ENCODE measurements around the gene PTTG1IP2. TPM values are rescaled to one million over a fixed set of nuclear protein-coding genes. Genes with fewer than 3 reads are reported as not detected.

The PTTG1IP2 gene
- total RNA-seq, 1 donor from 2014 or later, result not detected

- intact Hi-C loops (cut with DNase I), result no loop called here
- no peak for DNase-seq (ENCODE audit: low spot score)
Observed at GRCh38 chr7:90473814-90474213, 4.4 kb downstream of the PTTG1IP2 start.

DNA sequence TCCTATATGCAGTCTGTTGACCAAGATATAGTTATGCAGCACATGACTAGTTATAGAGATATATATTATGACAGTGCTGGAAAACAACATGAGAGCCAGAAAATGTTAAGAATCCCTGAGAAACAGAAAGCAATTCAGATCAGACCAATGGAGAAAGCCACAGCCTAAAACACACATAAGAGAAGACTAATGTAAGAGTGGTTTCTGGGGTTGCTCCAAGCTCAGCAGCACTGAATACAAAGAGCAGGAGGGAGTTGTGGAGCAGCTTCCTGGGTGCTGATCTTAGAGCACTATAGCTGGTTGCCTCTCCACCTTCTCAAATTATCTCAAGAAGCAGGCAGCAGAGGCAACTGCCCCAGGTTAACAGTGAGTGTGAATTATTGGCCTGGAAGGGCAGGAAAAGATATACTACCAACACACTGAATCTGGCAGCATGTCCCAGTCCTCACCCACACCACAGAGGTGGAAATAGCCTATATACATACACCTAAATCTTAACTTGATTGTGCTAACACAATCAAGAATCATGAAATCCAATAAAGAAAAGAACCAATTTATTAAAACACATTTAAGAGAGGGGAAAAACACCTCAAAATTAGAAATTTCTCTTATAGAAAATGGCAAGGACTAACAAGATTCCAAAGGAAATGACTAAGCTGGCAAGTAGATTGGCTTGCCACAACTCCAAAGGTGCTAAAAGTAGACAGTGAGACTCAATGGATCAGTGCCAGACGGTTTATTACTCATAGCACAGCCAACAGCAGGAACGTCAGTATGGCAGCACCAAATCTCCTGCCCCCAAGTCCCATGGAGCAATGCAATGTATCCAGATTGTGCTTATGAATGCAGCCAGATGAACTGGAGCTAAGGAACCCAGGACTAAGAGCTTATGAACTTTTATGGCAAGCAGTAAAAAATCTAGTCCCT, 5.1 kb downstream of the PTTG1IP2 start:
- intact Hi-C loops (cut with DNase I), result no loop called here
- DNase-seq (ENCODE audit: low spot score), result no peak

DNA sequence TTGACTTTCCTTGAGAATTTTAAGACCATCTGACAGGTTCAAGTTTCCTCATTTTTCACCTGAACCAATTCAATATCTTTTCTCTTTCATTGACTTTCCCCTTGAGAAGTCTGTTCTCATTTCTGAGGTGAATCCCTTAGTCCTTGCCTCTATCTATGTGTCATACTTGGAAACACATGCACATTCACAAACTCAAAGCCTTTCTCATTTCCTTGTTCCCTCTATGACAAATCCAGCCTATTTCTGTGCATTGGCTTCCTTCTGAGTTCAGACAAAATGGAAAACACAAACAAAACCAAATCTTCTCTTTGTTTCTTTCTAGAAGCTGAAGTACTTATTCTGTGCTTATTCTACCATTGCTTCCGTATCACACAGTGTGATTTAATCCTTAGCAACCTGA, 13.8 kb downstream of the PTTG1IP2 start:
- intact Hi-C loops (cut with DNase I), result no loop called here
- no peak for DNase-seq (ENCODE audit: low spot score)

DNA sequence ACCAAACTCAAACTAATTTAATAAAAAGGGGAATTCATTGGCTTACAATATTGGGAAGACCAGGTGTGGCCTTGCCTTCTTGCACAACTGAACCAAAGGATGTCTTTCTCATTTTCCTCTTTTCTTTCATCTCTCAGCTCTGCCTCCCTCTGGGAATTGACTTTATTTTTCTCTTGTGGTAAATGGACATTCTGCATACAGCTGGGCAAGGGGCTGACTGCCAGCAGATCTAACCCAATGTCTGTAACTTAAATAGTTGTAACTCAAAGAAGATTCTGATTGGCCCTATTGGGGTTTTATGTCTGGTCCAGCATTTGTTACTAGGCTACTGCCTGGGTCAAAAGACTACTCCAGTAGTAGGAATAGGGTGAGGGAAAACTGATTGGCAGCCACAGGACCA, 15.3 kb downstream of the PTTG1IP2 start:
- DNase-seq (ENCODE audit: low spot score), result no peak
- intact Hi-C loops (cut with DNase I), result no loop called here

GRCh38 chr7:90485734-90486316, 16.4 kb downstream of the PTTG1IP2 start:
- no peak for DNase-seq (ENCODE audit: low spot score)
- intact Hi-C loops (cut with DNase I), result no loop called here

- intact Hi-C loops (cut with DNase I), result no loop called here
- no peak for DNase-seq (ENCODE audit: low spot score)
Observed at GRCh38 chr7:90487808-90488207, 18.4 kb downstream of the PTTG1IP2 start.

GRCh38 chr7:90488220-90488619, 18.8 kb downstream of the PTTG1IP2 start:
- no peak for DNase-seq (ENCODE audit: low spot score)
- intact Hi-C loops (cut with DNase I), result no loop called here

GRCh38 chr7:90492250-90492649, 22.8 kb downstream of the PTTG1IP2 start:
- intact Hi-C loops (cut with DNase I), result no loop called here
- DNase-seq (ENCODE audit: low spot score), result no peak

- intact Hi-C loops (cut with DNase I), result no loop called here
- no peak for DNase-seq (ENCODE audit: low spot score)
Observed at GRCh38 chr7:90495241-90495640, 25.8 kb downstream of the PTTG1IP2 start.

- intact Hi-C loops (cut with DNase I), result no loop called here
- no peak for DNase-seq (ENCODE audit: low spot score)
Observed at GRCh38 chr7:90502539-90502938, 33.1 kb downstream of the PTTG1IP2 start.

DNA sequence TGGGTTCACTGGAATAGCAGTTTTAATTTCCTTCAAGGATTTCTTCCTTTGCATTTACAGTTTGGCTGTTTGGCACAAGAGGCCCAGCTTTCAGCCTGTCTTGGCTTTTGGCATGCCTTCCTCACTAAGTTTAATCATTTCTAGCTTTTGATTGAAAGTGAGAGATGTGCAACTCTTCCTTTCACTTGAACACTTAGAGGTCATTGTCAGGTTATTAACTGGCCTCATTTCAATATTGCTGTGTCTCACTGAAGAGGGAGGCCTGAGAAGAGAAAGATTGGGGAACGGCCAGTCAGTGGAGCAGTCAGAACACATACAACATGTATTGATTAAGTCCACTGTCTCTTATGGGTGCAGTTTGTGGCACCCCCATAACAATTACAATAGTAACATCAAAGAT, 33.9 kb downstream of the PTTG1IP2 start:
- intact Hi-C loops (cut with DNase I), result no loop called here
- no peak for DNase-seq (ENCODE audit: low spot score)

- no peak for DNase-seq (ENCODE audit: low spot score)
- intact Hi-C loops (cut with DNase I), result no loop called here
Observed at GRCh38 chr7:90507692-90508091, 38.3 kb downstream of the PTTG1IP2 start.

- intact Hi-C loops (cut with DNase I), result no loop called here
- DNase-seq (ENCODE audit: low spot score), result no peak
Observed at GRCh38 chr7:90511776-90512175, 42.3 kb downstream of the PTTG1IP2 start.

DNA sequence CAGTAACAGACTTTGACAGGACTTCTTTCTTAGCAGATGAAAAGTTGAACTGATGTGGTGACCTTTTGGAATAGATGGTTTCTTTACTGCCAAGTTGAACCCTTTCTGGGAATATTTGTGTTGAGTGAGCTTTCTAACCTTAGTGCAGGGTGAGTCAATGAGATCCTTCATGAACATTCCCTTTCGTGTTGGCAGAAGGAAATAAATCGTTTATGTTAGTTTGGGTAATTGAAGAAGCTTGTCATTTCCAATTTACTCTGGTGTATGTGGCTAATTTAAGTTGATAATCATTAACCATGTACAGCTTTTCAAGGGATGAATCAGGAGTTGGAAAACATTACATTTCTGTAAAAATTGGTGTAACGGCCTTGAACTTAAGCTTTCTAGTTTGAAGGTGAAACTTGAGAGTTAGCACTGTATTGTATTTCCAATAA, 43.4 kb downstream of the PTTG1IP2 start:
- DNase-seq (ENCODE audit: low spot score), result no peak
- intact Hi-C loops (cut with DNase I), result no loop called here

DNA sequence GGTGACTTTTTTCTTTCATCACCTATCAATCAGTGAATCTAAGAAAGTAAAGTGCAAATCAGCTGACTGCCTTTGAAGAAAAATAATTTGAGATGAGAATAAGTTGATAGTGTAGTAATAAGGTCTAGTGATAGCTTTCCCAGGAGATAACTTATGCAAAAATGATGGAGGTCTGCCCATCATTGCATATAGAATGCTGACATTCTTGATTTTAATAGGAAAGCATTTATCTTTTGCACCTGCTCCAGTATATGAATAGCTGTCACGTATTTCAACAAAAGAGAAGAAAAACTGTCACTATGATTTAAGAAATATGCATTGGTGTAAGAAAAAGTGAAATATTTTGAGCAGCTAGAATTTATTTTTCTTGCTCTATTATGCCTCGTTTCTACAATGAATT, 46.8 kb downstream of the PTTG1IP2 start:
- intact Hi-C loops (cut with DNase I), result no loop called here
- DNase-seq (ENCODE audit: low spot score), result no peak

DNA sequence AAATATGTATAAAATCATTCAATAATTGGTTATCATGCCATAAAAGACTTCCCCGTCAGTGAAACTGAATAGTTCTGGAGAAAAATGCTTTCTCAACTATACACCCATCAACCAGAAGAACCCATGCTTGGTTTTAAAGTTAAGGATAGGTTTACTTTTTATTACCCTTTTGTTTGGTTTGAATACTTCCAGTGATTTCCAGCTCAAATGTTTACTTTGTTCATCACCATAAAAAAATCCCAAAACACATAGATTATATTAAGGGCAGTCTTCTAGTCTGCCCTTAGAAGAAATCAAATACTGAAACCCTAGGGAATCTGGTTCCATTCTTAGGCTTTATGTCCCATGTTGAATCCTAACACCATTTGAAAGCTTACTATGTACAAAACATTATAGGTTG, 49.2 kb downstream of the PTTG1IP2 start:
- DNase-seq (ENCODE audit: low spot score), result no peak
- intact Hi-C loops (cut with DNase I), result no loop called here

- intact Hi-C loops (cut with DNase I), result no loop called here
- no peak for DNase-seq (ENCODE audit: low spot score)
Observed at GRCh38 chr7:90520484-90520883, 51.0 kb downstream of the PTTG1IP2 start.

DNA sequence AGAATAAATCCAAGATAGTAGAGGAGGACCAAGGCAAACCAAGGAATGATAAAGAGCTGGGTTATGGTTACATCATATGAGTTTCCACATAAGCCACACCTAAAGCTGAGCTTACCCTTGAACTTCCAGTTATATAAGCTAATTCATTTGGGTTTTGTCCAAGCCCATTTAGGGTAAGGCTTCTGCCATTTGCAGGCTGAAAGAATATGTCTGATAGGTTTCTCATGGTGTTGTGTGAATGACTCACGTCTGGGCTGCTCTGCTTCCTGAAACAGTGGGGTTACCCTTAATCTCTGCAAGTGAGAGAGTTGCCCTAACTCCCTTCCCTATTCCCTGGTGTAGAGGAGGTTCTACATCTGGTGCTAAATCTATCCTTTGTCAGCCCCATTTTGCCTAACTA, 60.8 kb downstream of the PTTG1IP2 start:
- intact Hi-C loops (cut with DNase I), result no loop called here
- DNase-seq (ENCODE audit: low spot score), result no peak

DNA sequence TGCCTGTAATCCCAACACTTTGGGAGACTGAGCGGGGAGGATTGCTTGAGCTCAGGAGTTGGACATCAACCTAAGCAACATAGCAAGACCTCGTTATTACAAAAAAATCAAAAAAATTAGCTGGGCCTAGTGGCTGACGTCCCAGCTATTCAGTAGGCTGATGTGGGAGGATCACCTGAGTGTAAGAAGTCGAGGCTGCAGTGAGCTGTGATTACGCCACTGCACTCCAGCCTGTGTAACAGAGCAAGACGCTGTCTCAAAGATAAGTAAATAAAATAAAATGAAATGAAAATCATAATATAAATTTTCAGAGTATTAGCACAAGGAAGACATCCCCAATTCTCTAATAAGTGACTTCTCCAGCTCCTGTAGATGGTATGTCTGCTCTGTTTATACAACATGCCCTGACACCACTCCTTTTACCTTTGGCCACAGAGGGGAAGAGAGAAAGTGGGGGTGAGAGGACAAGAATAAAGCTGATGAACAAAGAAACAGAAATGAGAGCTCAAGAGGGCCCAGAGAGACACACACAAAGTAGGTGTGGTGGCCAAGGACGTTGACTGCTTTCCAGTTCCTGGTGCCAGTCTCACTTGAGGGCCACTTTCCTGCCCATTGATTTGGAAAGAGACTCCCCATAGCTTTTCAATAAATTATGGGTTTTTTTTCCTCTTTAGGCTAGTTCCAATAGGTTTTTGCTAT, 62.9 kb downstream of the PTTG1IP2 start:
- intact Hi-C loops (cut with DNase I), result no loop called here
- DNase-seq (ENCODE audit: low spot score), result no peak

- DNase-seq (ENCODE audit: low spot score), result no peak
Observed at GRCh38 chr7:90536449-90536848, 67.0 kb downstream of the PTTG1IP2 start.

DNA sequence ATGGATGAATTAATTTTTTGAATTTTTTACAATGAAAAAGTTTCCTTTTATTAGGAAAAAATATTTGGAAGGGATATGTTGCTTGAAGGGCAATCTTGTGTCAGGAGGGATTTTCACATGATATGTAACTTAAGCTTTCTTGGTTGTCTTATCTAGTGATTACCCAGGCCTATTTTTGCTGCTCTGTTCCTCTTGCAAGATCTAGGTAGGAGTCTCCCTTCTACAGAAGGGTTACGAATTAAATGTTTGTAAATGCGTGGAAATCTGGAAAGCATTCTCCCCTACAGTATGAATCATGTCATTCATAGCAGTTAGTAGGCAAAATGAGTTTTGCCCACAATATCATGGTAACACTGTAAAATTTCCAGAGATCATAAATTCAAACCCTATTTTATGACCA, 69.0 kb downstream of the PTTG1IP2 start:
- DNase-seq (ENCODE audit: low spot score), result no peak
- intact Hi-C loops (cut with DNase I), result no loop called here

More at GRCh38 chr7:90536449-90536848, 67.0 kb downstream of the PTTG1IP2 start:
- intact Hi-C loops (cut with DNase I), result no loop called here

Data from cardiac septum (tissue), 1 donor.